GM10266 (cell line): ENCODE data around the gene SEMA3A.

Experiments used
- DNase-seq: peaks from one replicate; pipeline ENCODE4 v3.0.0; 2012; ENCODE audit errors: extremely low spot score
- CTCF ChIP-seq: IDR thresholded peaks from 2 replicates; pipeline ENCODE4 v1.5.1; 2012; ENCODE audit warnings: mild to moderate bottlenecking, low read depth; ENCODE audit not compliant: control insufficient read depth, insufficient read depth; ENCODE audit errors: missing control alignments

Gene SEMA3A

DNA sequence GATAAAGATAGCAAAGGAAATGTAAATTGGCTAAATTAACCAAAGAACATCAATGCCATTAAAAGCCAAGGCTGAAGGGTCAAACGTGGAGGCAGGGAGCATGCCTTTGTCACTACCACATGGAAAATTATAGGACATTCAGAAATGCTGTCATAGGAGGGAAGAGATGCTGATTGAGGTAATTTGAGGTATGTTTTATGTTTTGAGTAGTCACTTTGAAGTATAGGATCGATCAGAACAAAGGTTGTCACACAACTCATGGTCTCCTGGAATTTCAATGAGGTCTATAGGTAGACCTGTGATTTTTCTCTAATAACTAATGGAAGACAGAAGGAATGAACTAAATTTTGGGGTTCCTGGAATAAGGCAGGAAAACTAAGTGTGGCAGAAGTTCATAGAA lies 149.8 kb downstream of the SEMA3A start:
- no peak for DNase-seq
- no peak for TF ChIP-seq CTCF

DNA sequence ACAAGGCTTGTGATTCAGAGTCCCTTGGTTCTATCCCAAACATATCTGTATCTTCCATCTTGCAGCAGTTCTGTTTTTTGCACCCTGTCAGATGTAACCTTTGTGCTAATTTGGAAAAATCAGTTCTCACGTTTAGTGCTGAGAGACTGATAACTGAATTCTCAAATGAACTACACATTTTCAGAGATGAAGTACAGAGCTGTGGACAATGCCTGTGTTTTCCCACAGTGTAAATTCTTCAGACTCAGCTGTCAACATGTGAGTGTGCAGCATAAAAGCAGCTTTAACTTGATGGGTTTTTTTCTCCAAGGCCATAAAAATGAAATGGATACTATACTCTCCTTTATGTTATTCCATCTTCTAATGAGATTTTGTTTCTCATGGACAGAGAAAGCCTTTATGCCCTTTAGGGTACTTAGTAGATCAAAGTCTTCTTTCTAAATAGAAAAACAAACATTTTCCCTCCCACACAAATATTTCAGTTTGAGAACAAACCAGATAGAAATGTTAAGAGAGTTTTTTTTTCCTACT lies 150.9 kb downstream of the SEMA3A start:
- TF ChIP-seq CTCF, result no peak
- no peak for DNase-seq

DNA sequence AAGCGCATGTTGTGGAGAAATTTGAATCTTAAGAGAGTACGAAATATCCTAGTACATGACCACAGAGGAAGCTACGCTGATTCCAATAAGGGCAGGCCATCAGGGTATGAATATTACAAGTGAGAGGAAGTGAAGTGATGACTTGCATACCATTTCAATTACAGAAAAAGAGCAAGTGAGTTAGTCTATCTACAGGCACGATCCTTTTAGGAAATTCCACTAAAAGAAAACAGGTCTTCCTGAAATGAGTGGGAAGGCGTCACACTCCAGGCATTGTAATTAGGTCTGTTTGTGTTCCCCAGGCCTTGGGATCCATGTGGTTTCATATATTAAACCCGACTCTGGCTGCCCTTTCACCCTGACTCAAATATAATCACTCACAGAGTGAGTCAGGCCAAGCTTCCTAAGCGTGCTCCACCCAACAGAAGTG lies 152.5 kb downstream of the SEMA3A start:
- no peak for TF ChIP-seq CTCF
- no peak for DNase-seq

- TF ChIP-seq CTCF, result no peak
- no peak for DNase-seq
Observed at GRCh38 chr7:84041649-84042048, 152.9 kb downstream of the SEMA3A start.

- no peak for TF ChIP-seq CTCF
- DNase-seq, result no peak
Observed at GRCh38 chr7:84040355-84040754, 154.2 kb downstream of the SEMA3A start.

GRCh38 chr7:84039432-84039831 lies 155.2 kb downstream of the SEMA3A start:
- no peak for DNase-seq
- TF ChIP-seq CTCF, result no peak

- no peak for DNase-seq
- TF ChIP-seq CTCF, result no peak
Observed at GRCh38 chr7:84027678-84028077, 166.9 kb downstream of the SEMA3A start.
